ENCODE results near the gene RGS3. TPM values are rescaled to one million over a fixed set of nuclear protein-coding genes. Genes with fewer than 3 reads are reported as not detected.

Gene RGS3
- total and polyA plus RNA-seq, 10 of the 15 experiments (the other 5 are each of a cell fraction or from before 2014, with no cell fraction given), result 2.9 to 138 (median 28.8) TPM

- SMC1A ChIA-PET (ENCODE audit: uncharacterized antibody, unreplicated experiment), result interaction anchor here (1.0 to 4.5 kb wide), 3 partner anchors 8 to 42 kb away, joined by 3 to 25 read pairs (median 4); no protein-coding TSS in a partner anchor
- intact Hi-C loops (cut with micrococcal nuclease; ENCODE audit: unreplicated experiment), result no loop called here
Measured at GRCh38 chr9:113567361-113568080, 104.0 kb downstream of the RGS3 start.

GRCh38 chr9:113568081-113568435 is 104.5 kb downstream of the RGS3 start:
- CTCF ChIA-PET, result interaction anchor here (1.3 kb wide), 1 partner anchor 11 kb away, joined by 9 read pairs; no protein-coding TSS in a partner anchor
- Histone ChIP-seq H3K27ac (ENCODE audit: control insufficient read depth, insufficient read depth) (no peak overlapping the region), H2AFZ (ENCODE audit: control insufficient read depth, low read depth, low read length) (no peak overlapping the region), H3K36me3 (ENCODE audit: control insufficient read depth in 2 of 2, insufficient read depth in 2 of 2, low read length in 1 of 2) (peaks cover 5 to 9% of the 10 kb centered on the region in 2 experiments; a peak in 3 of 4 replicates), H3K79me2 (ENCODE audit: control insufficient read depth, insufficient read depth, low read length) (peaks cover 4% of the 10 kb centered on the region), H3K4me1 (ENCODE audit: control insufficient read depth, insufficient read depth, low read length) (peaks cover 18% of the 10 kb centered on the region), H4K20me1 (ENCODE audit: control insufficient read depth, insufficient read depth) (no peaks in the 10 kb centered on the region), H3K27me3 (replicated peaks in 1 of 2; ENCODE audit: control insufficient read depth in 2 of 2, insufficient read depth in 2 of 2, low read length in 1 of 2) (no peaks in the 10 kb centered on the region), H3K4me3 (no peak overlapping the region), H3K4me2 (ENCODE audit: control insufficient read depth, insufficient read depth) (no peak overlapping the region), H3K9ac (ENCODE audit: control insufficient read depth, insufficient read depth, low read length) (no peak overlapping the region), H3K9me3 (replicated peaks; ENCODE audit: control insufficient read depth, insufficient read depth, low read length) (no peaks in the 10 kb centered on the region)
- intact Hi-C loops (cut with micrococcal nuclease; ENCODE audit: unreplicated experiment), result no loop called here
- SMC1A ChIA-PET (ENCODE audit: uncharacterized antibody, unreplicated experiment), result interaction anchor here (1.0 kb wide), 1 partner anchor 8 kb away, joined by 4 read pairs; no protein-coding TSS in a partner anchor
- FAIRE-seq, result no peak
- BruUV-seq (replicated peaks), result no TSS peak
- WGBS (ENCODE audit: insufficient coverage, insufficient replicate concordance, low lambda C conversion rate, missing lambda C conversion rate), result 98% methylated on average over 5 of the region's 5 CpGs
- no peak for ATAC-seq
- TF ChIP-seq RAD21 (IDR thresholded peaks at IDR 0.05; ENCODE audit: insufficient read depth, low read depth, low read length) (no peak), HSF1 (IDR thresholded peaks at IDR 0.05; ENCODE audit: low read depth, low read length) (no peak), BACH1 (IDR thresholded peaks at IDR 0.05; ENCODE audit: borderline replicate concordance) (no peak), RELA (IDR thresholded peaks at IDR 0.05; ENCODE audit: borderline replicate concordance, partially characterized antibody) (no peak), POLR2AphosphoS5 (IDR thresholded peaks at IDR 0.05; ENCODE audit: low read length) (no peak), ZNF274 (IDR thresholded peaks at IDR 0.05; ENCODE audit: insufficient read depth, insufficient read length) (no peak), MEF2A (IDR thresholded peaks at IDR 0.05; ENCODE audit: insufficient read depth, low read depth, low read length) (no peak), STAT3 (IDR thresholded peaks at IDR 0.05; ENCODE audit: low read depth, low read length) (no peak), CBFB (IDR thresholded peaks at IDR 0.05; ENCODE audit: low read depth) (no peak)
- in situ Hi-C loops (cut with MboI), result no loop called here
- RAD21 ChIA-PET (ENCODE audit: unreplicated experiment), result interaction anchor here (15.8 kb wide), 1 partner anchor 49 kb away, joined by 481 read pairs; no protein-coding TSS in a partner anchor
- POLR2A ChIA-PET, result interaction anchor here (1.1 kb wide), 1 partner anchor 42 kb away, joined by 3 read pairs; no protein-coding TSS in a partner anchor
- no peak for DNase-seq (ENCODE audit: low read depth, low spot score)

More at GRCh38 chr9:113567361-113568080, 104.0 kb downstream of the RGS3 start:
- ChIA-PET CTCF (interaction anchor here (1.3 kb wide), 1 partner anchor 11 kb away, joined by 9 read pairs; no protein-coding TSS in a partner anchor), RAD21 (ENCODE audit: unreplicated experiment) (no interaction called here), POLR2A (interaction anchor here (5.3 kb wide), 1 partner anchor 10 kb away, joined by 62 read pairs; no protein-coding TSS in a partner anchor)
- Histone ChIP-seq H3K79me2 (ENCODE audit: control insufficient read depth, insufficient read depth, low read length) (peaks cover 4% of the 10 kb centered on the region), H3K9ac (ENCODE audit: control insufficient read depth, insufficient read depth, low read length) (no peak overlapping the region), H3K4me3 (no peak overlapping the region), H3K4me1 (ENCODE audit: control insufficient read depth, insufficient read depth, low read length) (peaks cover 17% of the 10 kb centered on the region), H3K27ac (ENCODE audit: control insufficient read depth, insufficient read depth) (no peak overlapping the region), H3K27me3 (replicated peaks in 1 of 2; ENCODE audit: control insufficient read depth in 2 of 2, insufficient read depth in 2 of 2, low read length in 1 of 2) (no peaks in the 10 kb centered on the region), H3K36me3 (ENCODE audit: control insufficient read depth in 2 of 2, insufficient read depth in 2 of 2, low read length in 1 of 2) (peaks cover 5 to 13% of the 10 kb centered on the region in 2 experiments; a peak in 3 of 4 replicates), H2AFZ (ENCODE audit: control insufficient read depth, low read depth, low read length) (no peak overlapping the region), H3K9me3 (replicated peaks; ENCODE audit: control insufficient read depth, insufficient read depth, low read length) (no peaks in the 10 kb centered on the region), H4K20me1 (ENCODE audit: control insufficient read depth, insufficient read depth) (no peaks in the 10 kb centered on the region), H3K4me2 (ENCODE audit: control insufficient read depth, insufficient read depth) (no peak overlapping the region)
- ATAC-seq (no peak), FAIRE-seq (no peak), DNase-seq (ENCODE audit: low read depth, low spot score) (no peak)
- no peak for TF ChIP-seq ZNF384 (IDR thresholded peaks at IDR 0.05; ENCODE audit: borderline replicate concordance, low read depth, low read length)
- TF ChIP-seq ZNF24 (IDR thresholded peaks at IDR 0.05), result no peak
- TF ChIP-seq POLR2AphosphoS5 (IDR thresholded peaks at IDR 0.05; ENCODE audit: low read length), result peak; percentile 24; the same call in 1 of the 2 replicates
- in situ Hi-C loops (cut with MboI), result no loop called here
- WGBS (ENCODE audit: insufficient coverage, insufficient replicate concordance, low lambda C conversion rate, missing lambda C conversion rate), result 76% methylated on average over 8 of the region's 8 CpGs
- no TSS peak for BruUV-seq (replicated peaks)

All from GM12878 (cell line).